SK-N-SH treated with all-trans-retinoic acid at 6 μM for 48 hours (cell line): ENCODE results near the gene ALPK3.

ENCODE experiments used
- BACH2 ChIP-seq: fragments of 250-450 bp; sonication (Bioruptor Pico); IDR thresholded peaks from 2 replicates; pipeline ENCODE4 v1.9.0; 2021; ENCODE audit warnings: mild to moderate bottlenecking, borderline replicate concordance
- ESRRG ChIP-seq: fragments of 250-450 bp; sonication (Bioruptor Pico); IDR thresholded peaks from 2 replicates; pipeline ENCODE4 v1.6.1; 2021; ENCODE audit warnings: mild to moderate bottlenecking
- PATZ1 ChIP-seq: fragments of 250-450 bp; sonication (Bioruptor Pico); IDR thresholded peaks from 2 replicates; pipeline ENCODE4 v1.8.0; 2020; ENCODE audit warnings: mild to moderate bottlenecking, moderate library complexity, borderline replicate concordance
- PPARA ChIP-seq: fragments of 250-450 bp; sonication (Bioruptor Pico); IDR thresholded peaks from 2 replicates; pipeline ENCODE4 v1.5.0; 2020; ENCODE audit warnings: mild to moderate bottlenecking, borderline replicate concordance
- TCF4 ChIP-seq: fragments of 250-450 bp; sonication (Bioruptor Pico); IDR thresholded peaks from 2 replicates; pipeline ENCODE4 v1.8.0; 2021; ENCODE audit warnings: mild to moderate bottlenecking, moderate library complexity, borderline replicate concordance
- ZC3H10 ChIP-seq: fragments of 250-450 bp; sonication (Bioruptor Pico); IDR thresholded peaks from 2 replicates; pipeline ENCODE4 v1.5.1; 2021; ENCODE audit warnings: mild to moderate bottlenecking, moderate library complexity
- ZFP3 ChIP-seq: fragments of 250-450 bp; sonication (Bioruptor Pico); IDR thresholded peaks from 2 replicates; pipeline ENCODE4 v1.5.0; 2020; ENCODE audit warnings: mild to moderate bottlenecking, moderate library complexity
- ZNF565 ChIP-seq: fragments of 450-650 bp; formaldehyde crosslinking; conservative IDR thresholded peaks from 2 replicates; pipeline ENCODE4 v1.5.0; 2020; ENCODE audit warnings: low read depth, mild to moderate bottlenecking, moderate library complexity
- ZNF70 ChIP-seq: fragments of 450-650 bp; formaldehyde crosslinking; IDR thresholded peaks from 2 replicates; pipeline ENCODE4 v1.5.0; 2020; ENCODE audit warnings: mild to moderate bottlenecking, moderate library complexity
- TF ChIP-seq, protein P1 (sequence below): fragments of 250-450 bp; sonication (Bioruptor Pico); IDR thresholded peaks from 2 replicates; pipeline ENCODE4 v1.5.1; 2020; ENCODE audit warnings: low read depth, mild to moderate bottlenecking, moderate library complexity

GRCh38 chr15:84862214-84862975 is 45.2 kb downstream of the ALPK3 start:
- TF ChIP-seq ZC3H10 (CRISPR knock-in tag) (no peak), PPARA (CRISPR knock-in tag) (no peak), PATZ1 (CRISPR knock-in tag) (no peak), ZNF70 (CRISPR knock-in tag) (no peak), ESRRG (no peak), ZFP3 (CRISPR knock-in tag) (no peak), BACH2 (CRISPR knock-in tag) (no peak), TCF4 (CRISPR knock-in tag) (no peak), ZNF565 (no peak)
- TF ChIP-seq, protein P1, sequence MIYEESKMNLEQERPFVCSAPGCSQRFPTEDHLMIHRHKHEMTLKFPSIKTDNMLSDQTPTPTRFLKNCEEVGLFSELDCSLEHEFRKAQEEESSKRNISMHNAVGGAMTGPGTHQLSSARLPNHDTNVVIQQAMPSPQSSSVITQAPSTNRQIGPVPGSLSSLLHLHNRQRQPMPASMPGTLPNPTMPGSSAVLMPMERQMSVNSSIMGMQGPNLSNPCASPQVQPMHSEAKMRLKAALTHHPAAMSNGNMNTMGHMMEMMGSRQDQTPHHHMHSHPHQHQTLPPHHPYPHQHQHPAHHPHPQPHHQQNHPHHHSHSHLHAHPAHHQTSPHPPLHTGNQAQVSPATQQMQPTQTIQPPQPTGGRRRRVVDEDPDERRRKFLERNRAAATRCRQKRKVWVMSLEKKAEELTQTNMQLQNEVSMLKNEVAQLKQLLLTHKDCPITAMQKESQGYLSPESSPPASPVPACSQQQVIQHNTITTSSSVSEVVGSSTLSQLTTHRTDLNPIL (CRISPR knock-in tag): no peak
